KG1 (cell line): ENCODE data around the gene INAVA.
"Not testable (repeated sequence)": the region's sequence is repeated elsewhere in the genome, so short reads cannot be mapped to it uniquely, and the experiment has no call there.

Source experiments
- DNase-seq: peaks from one replicate; lab custom pipeline; 2025; lab: John Stamatoyannopoulos, UW

Gene INAVA

DNA sequence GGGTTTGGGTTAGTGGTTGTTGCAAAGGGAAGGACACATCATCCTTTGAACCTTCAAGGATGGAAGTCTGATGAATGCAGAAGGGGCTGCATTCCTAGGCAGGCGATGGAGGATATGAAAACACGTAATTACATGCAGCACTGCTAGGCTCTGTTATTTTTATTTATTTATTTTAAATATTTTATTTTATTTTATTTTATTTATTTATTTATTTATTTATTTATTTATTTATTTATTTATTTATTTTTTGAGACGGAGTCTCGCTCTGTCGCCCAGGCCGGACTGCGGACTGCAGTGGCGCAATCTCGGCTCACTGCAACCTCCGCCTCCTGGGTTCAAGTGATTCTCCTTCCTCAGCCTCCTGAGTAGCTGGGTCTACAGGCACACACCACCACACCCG, 69.2 kb downstream of the INAVA start:
- not testable (repeated sequence) for DNase-seq
